Measurements from ENCODE around the gene ALG14. TPM values are rescaled to one million over a fixed set of nuclear protein-coding genes. Genes with fewer than 3 reads are reported as not detected.
"Not testable (repeated sequence)": the region's sequence is repeated elsewhere in the genome, so short reads cannot be mapped to it uniquely, and the experiment has no call there.

The ALG14 gene
- total and polyA plus RNA-seq, 2 of the 4 experiments (the other 2 are of a cell fraction) = 1.7 to 2.0 TPM

DNA sequence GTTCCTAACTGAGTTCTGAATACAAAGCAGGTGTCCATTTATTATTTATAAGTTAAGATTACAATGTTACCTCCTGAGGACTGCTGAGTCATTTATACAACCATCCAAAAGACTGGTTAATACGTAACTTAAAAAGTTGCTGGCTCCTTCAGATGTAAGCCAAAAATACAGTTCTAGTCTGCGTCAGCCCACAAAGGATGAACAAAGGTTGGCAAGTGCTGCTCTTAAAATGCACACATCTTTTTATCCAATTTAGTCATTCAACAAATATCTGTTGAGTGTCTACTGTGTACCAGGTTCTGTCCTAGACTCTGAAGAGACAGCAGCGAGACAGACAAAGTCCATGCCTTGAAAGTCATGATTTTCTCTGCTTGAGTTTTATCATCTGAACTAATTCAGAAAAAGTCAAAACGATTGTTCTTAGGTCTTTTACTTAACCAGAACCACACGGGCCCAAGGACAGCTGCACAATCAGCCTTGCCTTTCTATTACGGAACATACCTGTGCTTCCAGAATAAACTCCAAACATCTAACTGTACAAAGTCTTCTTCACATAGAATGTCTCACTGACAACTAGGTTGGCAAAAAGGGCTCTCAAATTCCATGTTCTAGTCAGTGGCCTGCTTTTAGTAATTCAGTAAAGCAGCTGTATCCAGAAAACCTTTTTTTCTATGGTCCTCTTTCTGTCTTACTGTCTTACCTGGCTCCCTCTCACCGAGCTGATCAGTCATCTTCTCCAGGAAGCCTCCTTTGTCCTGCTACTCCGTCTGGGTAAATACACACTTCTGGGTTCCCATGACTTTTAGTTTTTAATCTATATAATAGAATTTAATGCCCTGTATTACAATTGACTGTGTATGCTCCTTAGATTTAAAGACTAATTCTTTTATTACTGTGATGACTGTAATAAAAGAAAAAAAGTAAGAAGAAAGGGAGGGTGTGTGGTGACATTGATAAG, 130.3 kb downstream of the ALG14 start:
- ATAC-seq (ENCODE audit: low read depth) (no peak), DNase-seq (no peak)
- Histone ChIP-seq H3K14ac (replicated peaks; ENCODE audit: low read depth, low read length) (no peak overlapping the region), H4K8ac (ENCODE audit: low read depth in 2 of 2, low read length in 2 of 2) (no peak overlapping the region), H2BK15ac (ENCODE audit: low read depth, low read length) (no peak overlapping the region), H3K9me3 (ENCODE audit: control insufficient read depth, insufficient read depth, low read length) (peaks cover 1% of the 10 kb centered on the region; the same call in 1 of the 2 replicates), H3K4me2 (ENCODE audit: low read depth, low read length) (no peak overlapping the region), H4K5ac (ENCODE audit: low read depth, low read length) (no peak overlapping the region), H3K4me1 (ENCODE audit: control insufficient read depth, insufficient read depth, low read length) (peaks cover 11% of the 10 kb centered on the region), H3K56ac (ENCODE audit: extremely low read depth, insufficient read depth, low read length) (no peak overlapping the region), H2BK5ac (ENCODE audit: low read depth, low read length, poor library complexity, severe bottlenecking) (no peak overlapping the region), H3K9ac (ENCODE audit: low read depth, low read length) (no peak overlapping the region), H3K27me3 (ENCODE audit: control insufficient read depth, insufficient read depth, low read length) (no peaks in the 10 kb centered on the region; the same call in 1 of the 2 replicates), H2AFZ (replicated peaks; ENCODE audit: low read length, poor library complexity) (no peak overlapping the region), H2AK5ac (ENCODE audit: low read depth, low read length) (no peak overlapping the region), H3K4me3 (ENCODE audit: insufficient read depth, low read depth, low read length) (no peak overlapping the region), H3K79me1 (ENCODE audit: low read depth in 1 of 2, low read length in 2 of 2) (peaks cover 0 to 7% of the 10 kb centered on the region in 2 experiments; a peak in 1 of 4 replicates), H3K18ac (ENCODE audit: low read depth, low read length) (no peak overlapping the region), H3K27ac (ENCODE audit: insufficient read depth, low read length) (no peak overlapping the region), H4K91ac (ENCODE audit: insufficient read depth, low read depth, low read length) (no peak overlapping the region), H2BK20ac (ENCODE audit: low read depth, low read length) (no peak overlapping the region), H2BK120ac (ENCODE audit: low read depth, low read length) (no peak overlapping the region), H2AK9ac (replicated peaks; ENCODE audit: low read depth, low read length, poor library complexity) (no peak overlapping the region), H3K36me3 (ENCODE audit: control insufficient read depth, insufficient read depth, low read length) (no peaks in the 10 kb centered on the region), H3K9me1 (ENCODE audit: insufficient read depth, low read length) (peaks cover 7% of the 10 kb centered on the region), H3K4ac (ENCODE audit: low read depth, low read length) (no peak overlapping the region), H3K23ac (ENCODE audit: low read depth, low read length) (no peak overlapping the region), H4K20me1 (ENCODE audit: insufficient read depth, low read length) (no peaks in the 10 kb centered on the region)
- TF ChIP-seq BHLHE40 (IDR thresholded peaks at IDR 0.05; ENCODE audit: low read depth, low read length) (no peak), SMC3 (IDR thresholded peaks at IDR 0.05; ENCODE audit: low read depth, low read length) (no peak), NFE2L2 (IDR thresholded peaks at IDR 0.05; ENCODE audit: low read depth, low read length) (peak; percentile 37; the same call in 1 of the 2 replicates)
- WGBS, 2 experiments (ENCODE audit: extremely low coverage in 2 of 2, insufficient read length in 1 of 2) = 92% methylated on average over 4 of the region's 8 CpGs; no CpG with 5 or more reads in 1 of the 2 experiments
- ChIA-PET POLR2A (ENCODE audit: unreplicated experiment) (no interaction called here), CTCF (no interaction called here)
- BruUV-seq (replicated peaks) = no TSS peak
- dilution Hi-C loops (cut with HindIII; ENCODE audit: low sequenced_read_pairs, unreplicated experiment) = no loop called here
- intact Hi-C loops (cut with micrococcal nuclease) = no loop called here
- in situ Hi-C loops (cut with MboI; ENCODE audit: low sequenced_read_pairs) = no loop called here

DNA sequence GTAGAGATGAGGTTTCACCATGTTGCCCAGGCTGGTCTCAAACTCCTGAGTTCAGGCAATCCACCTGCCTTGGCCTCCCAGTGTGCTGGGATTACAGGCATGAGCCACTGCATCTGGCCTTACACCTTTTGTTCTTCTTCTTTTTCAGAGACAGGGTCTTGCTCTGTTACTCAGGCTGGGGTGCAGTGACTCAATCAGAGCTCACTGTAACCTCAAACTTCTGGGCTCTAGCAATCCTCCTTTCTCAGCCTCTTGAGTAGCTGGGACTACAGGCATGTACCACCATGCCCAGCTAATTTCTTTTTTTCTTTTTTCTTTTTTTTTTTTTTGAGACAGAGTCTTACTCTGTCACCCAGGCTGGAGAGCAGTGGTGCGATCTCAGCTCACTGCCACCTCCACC, 131.3 kb downstream of the ALG14 start:
- ATAC-seq (ENCODE audit: low read depth) = not testable (repeated sequence)
- no CpG with 5 or more reads among the region's 1 CpG for WGBS, 2 experiments (ENCODE audit: extremely low coverage in 2 of 2, insufficient read length in 1 of 2)

More for the DNA sequence above, 131.3 kb downstream of the ALG14 start:
- CTCF ChIA-PET; H3K4me1 ChIP-seq (ENCODE audit: control insufficient read depth, insufficient read depth, low read length); H2AK5ac ChIP-seq (ENCODE audit: low read depth, low read length); H3K18ac ChIP-seq (ENCODE audit: low read depth, low read length); H2AFZ ChIP-seq (replicated peaks; ENCODE audit: low read length, poor library complexity); BruUV-seq (replicated peaks); H2BK15ac ChIP-seq (ENCODE audit: low read depth, low read length); H3K14ac ChIP-seq (replicated peaks; ENCODE audit: low read depth, low read length); H2BK120ac ChIP-seq (ENCODE audit: low read depth, low read length); H4K20me1 ChIP-seq (ENCODE audit: insufficient read depth, low read length); dilution Hi-C loops (cut with HindIII; ENCODE audit: low sequenced_read_pairs, unreplicated experiment); H3K36me3 ChIP-seq (ENCODE audit: control insufficient read depth, insufficient read depth, low read length); H3K4ac ChIP-seq (ENCODE audit: low read depth, low read length); DNase-seq; H3K23ac ChIP-seq (ENCODE audit: low read depth, low read length); H4K5ac ChIP-seq (ENCODE audit: low read depth, low read length); H4K91ac ChIP-seq (ENCODE audit: insufficient read depth, low read depth, low read length); H3K4me3 ChIP-seq (ENCODE audit: insufficient read depth, low read depth, low read length); H3K27me3 ChIP-seq (ENCODE audit: control insufficient read depth, insufficient read depth, low read length); H2AK9ac ChIP-seq (replicated peaks; ENCODE audit: low read depth, low read length, poor library complexity); H3K79me1 ChIP-seq (ENCODE audit: low read depth in 1 of 2, low read length in 2 of 2); H3K4me2 ChIP-seq (ENCODE audit: low read depth, low read length); H3K56ac ChIP-seq (ENCODE audit: extremely low read depth, insufficient read depth, low read length); POLR2A ChIA-PET (ENCODE audit: unreplicated experiment); H3K27ac ChIP-seq (ENCODE audit: insufficient read depth, low read length); intact Hi-C loops (cut with micrococcal nuclease); H3K9me1 ChIP-seq (ENCODE audit: insufficient read depth, low read length); H3K9ac ChIP-seq (ENCODE audit: low read depth, low read length); H4K8ac ChIP-seq (ENCODE audit: low read depth in 2 of 2, low read length in 2 of 2); H2BK5ac ChIP-seq (ENCODE audit: low read depth, low read length, poor library complexity, severe bottlenecking); in situ Hi-C loops (cut with MboI; ENCODE audit: low sequenced_read_pairs); H2BK20ac ChIP-seq (ENCODE audit: low read depth, low read length); H3K9me3 ChIP-seq (ENCODE audit: control insufficient read depth, insufficient read depth, low read length): not testable (repeated sequence)
